T-helper 17 cell (primary cell): ENCODE results near the gene KIAA1217. TPM values are rescaled to one million over a fixed set of nuclear protein-coding genes. Genes with fewer than 3 reads are reported as not detected.
"Not testable (repeated sequence)": the region's sequence is repeated elsewhere in the genome, so short reads cannot be mapped to it uniquely, and the experiment has no call there.

Experiments
- ATAC-seq: fragments of 150-1000 bp; cut with Tn5 transposase; 2 replicates; pipeline ENCODE4 v1.10.0; 2021; ENCODE audit warnings: mild to moderate bottlenecking, moderate library complexity
- DNase-seq, 3 donors: peaks; one replicate each; pipeline versions ENCODE4 v3.0.0 to v3.0.0-alpha.2; 2020 to 2021
- H3K9me3 ChIP-seq: one replicate; pipeline ENCODE4 v1.7.0; 2013; ENCODE audit warnings: low read length, mild to moderate bottlenecking; ENCODE audit not compliant: control insufficient read depth, poor library complexity, severe bottlenecking
- H3K27ac Mint-ChIP-seq: one replicate; pipeline ENCODE4 v1.8.0; 2022; ENCODE audit warnings: mild to moderate bottlenecking, moderate library complexity, mixed read lengths
- H3K27me3 Mint-ChIP-seq: one replicate; pipeline ENCODE4 v1.8.0; 2022; ENCODE audit warnings: mixed read lengths
- H3K36me3 Mint-ChIP-seq: one replicate; pipeline ENCODE4 v1.8.0; 2022; ENCODE audit warnings: low read depth, mixed read lengths
- H3K4me1 Mint-ChIP-seq: one replicate; pipeline ENCODE4 v1.8.0; 2022; ENCODE audit warnings: mild to moderate bottlenecking, mixed read lengths
- H3K4me3 Mint-ChIP-seq: one replicate; pipeline ENCODE4 v1.8.0; 2022; ENCODE audit warnings: mild to moderate bottlenecking, moderate library complexity, mixed read lengths
- total RNA-seq, 4 donors: library from RNA in 2 of 4; stranded (reverse) in 2 of 4; gene quantifications; one replicate each; pipeline ENCODE4 v1.2.3 and lab custom pipeline; 2022 to 2026

Gene KIAA1217
- total RNA-seq, 2 donors from 2014 or later = 0.39 to 0.85 TPM

DNA sequence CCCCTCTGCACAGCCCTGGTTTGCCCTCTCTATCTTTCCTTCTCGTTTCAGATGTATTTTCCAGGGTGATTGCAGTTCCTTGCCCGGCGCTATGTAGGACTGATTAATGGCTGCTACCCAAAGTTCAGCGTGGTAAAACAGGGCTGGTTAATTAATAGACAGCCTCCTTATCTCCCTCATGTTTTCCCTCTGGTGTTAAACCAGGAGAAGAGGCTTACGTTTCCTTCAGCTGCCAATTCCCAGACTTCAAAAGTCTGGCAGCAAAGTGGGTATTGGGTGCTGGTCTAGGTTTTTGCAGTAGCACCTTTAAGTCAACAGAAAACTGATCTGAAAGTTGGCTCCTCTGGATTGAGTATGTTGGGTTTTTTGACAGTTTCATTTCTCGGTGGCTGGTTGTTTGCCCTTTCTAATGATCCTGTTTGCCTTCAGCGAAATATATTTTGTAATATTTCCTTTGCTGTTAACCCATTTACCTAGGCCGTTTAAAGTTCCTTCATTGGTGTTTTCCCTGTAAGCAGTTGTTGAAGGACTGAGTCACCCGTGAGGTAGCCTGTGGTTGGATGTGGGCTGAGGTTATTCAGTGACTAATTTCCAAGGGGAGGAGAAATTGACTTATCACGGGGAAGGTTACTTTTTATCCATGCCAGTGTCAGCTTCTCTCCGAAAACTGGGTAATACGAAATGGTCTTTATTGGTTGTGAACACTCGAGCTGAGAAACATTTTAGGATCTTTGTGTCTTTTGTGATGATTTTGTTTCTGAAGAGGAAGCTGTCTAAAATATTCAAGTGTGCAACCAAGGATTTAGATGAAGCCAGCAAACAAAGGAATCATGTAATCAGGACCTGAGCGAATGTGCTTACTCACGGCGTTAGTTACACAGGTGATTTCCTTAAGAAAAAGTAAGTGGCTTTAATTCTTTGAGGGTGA is 257.2 kb downstream of the KIAA1217 start:
- Mint-ChIP-seq H3K27me3 (peaks cover 6% of the 10 kb centered on the region), H3K36me3 (no peaks in the 10 kb centered on the region), H3K4me1 (peaks cover 25% of the 10 kb centered on the region), H3K27ac (peak overlapping the region; percentile 6), H3K4me3 (peak overlapping the region; percentile 36)
- ATAC-seq = peak; percentile 86
- no peaks in the 10 kb centered on the region for H3K9me3 ChIP-seq
- DNase-seq = no peak

DNA sequence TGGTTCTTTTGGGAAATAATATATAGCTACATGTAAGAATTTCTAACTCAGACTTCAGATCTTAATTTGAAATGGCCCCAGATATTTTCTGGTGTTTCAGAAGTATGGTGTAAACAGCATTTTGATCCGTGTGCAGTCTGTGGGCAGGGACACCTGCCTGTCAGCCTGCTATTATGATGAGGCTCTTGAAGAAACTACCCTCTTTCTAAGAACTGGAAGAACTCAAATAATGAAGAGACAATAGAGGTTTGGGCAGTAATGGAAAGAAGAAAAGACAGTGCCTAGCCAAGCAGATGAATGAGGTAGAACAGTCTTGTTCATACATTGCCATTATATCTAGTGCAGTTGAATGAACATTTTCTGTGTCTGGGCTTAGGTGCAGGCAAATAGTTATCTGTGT is 258.2 kb downstream of the KIAA1217 start:
- Mint-ChIP-seq H3K36me3 (no peaks in the 10 kb centered on the region), H3K27me3 (peaks cover 6% of the 10 kb centered on the region), H3K4me3 (no peak overlapping the region), H3K4me1 (peaks cover 25% of the 10 kb centered on the region), H3K27ac (peak overlapping the region; percentile 6)
- H3K9me3 ChIP-seq = no peaks in the 10 kb centered on the region
- DNase-seq (no peak), ATAC-seq (no peak)

DNA sequence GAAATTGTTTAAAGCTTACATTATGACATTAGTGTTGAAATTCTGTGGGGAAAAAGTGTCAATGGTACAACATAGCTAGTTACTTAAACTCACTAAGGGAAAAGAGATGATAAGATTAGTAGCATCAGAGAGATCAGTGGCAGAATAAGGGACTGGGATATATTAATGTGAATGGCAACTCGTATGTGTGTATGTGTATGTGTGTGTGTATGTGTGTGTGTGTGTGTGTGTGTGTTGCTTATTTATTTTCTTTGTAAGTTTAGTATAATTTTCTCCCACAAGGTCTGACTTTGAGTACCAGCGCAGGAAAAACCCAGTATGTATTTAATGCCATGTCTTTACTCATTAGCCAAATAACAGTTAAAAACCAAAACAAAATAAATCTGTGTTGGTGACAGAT is 258.7 kb downstream of the KIAA1217 start:
- no peak overlapping the region for H3K4me3 Mint-ChIP-seq

DNA sequence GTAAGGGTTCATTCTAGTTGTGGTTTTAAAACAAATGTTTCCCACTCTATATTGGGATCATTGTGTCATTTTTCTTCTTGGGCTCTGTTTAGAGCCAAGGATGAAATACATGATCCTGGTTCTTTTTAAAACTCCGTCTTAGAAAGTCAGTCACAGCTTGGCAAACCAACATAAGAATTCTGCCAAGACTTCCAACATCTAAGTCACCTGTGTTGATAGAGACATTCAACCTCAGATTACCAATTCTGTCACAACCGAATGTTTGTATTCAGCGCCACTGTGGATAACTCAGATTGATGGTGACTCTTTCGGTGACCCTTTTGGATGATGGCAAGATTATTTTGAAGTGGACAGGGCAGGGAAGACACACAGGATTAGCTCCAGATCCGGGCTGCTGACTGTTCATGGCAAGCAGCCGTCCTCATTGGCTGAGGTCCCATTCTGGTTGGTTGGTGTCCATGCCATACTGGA is 259.4 kb downstream of the KIAA1217 start:
- no peak overlapping the region for H3K4me3 Mint-ChIP-seq
- no peaks in the 10 kb centered on the region for H3K9me3 ChIP-seq
- H3K4me1 Mint-ChIP-seq = peaks cover 23% of the 10 kb centered on the region
- H3K36me3 Mint-ChIP-seq = no peaks in the 10 kb centered on the region
- no peak overlapping the region for H3K27ac Mint-ChIP-seq
- H3K27me3 Mint-ChIP-seq = peaks cover 9% of the 10 kb centered on the region
- ATAC-seq (no peak), DNase-seq (no peak)

More for the DNA sequence above, 258.7 kb downstream of the KIAA1217 start:
- Mint-ChIP-seq H3K27ac (peak overlapping the region; percentile 6), H3K4me1 (peaks cover 25% of the 10 kb centered on the region), H3K27me3 (peaks cover 6% of the 10 kb centered on the region), H3K36me3 (no peaks in the 10 kb centered on the region)
- ATAC-seq = no peak
- H3K9me3 ChIP-seq = no peaks in the 10 kb centered on the region
- no peak for DNase-seq

DNA sequence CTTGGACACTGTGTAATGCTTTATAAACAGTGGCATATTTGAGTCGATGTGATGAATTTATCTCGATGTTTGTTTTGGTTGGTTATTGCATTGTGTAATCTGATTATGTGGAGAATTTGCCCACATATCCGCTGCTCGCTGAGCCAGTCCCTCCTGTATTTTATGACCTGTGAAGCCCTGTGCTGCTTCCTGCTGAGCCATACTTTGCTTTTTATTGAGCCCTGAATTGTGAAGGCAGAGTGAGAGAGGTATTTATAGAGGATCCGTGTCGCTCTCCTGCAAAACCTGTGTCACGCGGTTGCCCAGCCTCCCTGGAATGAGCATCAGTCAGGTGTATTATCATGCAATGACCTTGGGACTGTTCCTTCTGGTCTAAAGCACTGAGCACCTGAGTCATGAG is 261.1 kb downstream of the KIAA1217 start:
- no peaks in the 10 kb centered on the region for H3K9me3 ChIP-seq
- Mint-ChIP-seq H3K4me3 (no peak overlapping the region), H3K27me3 (peaks cover 22% of the 10 kb centered on the region), H3K27ac (no peak overlapping the region), H3K4me1 (peaks cover 14% of the 10 kb centered on the region), H3K36me3 (no peaks in the 10 kb centered on the region)
- no peak for ATAC-seq
- no peak for DNase-seq

DNA sequence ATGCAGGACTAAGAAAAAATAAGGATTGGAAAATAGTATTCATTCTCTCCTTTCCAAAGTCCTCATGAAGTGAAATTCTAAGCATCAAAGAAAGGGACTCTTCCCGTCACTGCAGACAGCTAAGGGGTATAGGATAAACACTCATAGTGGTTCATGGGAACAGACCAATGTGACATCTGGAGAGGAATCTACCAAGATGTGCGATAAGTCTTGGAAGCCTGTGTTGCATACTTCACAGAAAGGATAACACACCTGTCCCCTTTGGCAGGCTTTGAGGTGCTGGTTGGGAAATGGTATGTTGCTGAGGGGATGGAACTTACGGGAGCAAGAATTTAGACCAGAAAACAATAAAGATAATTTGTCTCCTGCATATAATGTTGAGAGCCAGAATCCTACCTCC is 266.7 kb downstream of the KIAA1217 start:
- H3K9me3 ChIP-seq = peaks cover 3% of the 10 kb centered on the region
- ATAC-seq (no peak), DNase-seq (no peak)
- H3K4me1 Mint-ChIP-seq = no peaks in the 10 kb centered on the region
- no peak overlapping the region for H3K4me3 Mint-ChIP-seq
- peaks cover 17% of the 10 kb centered on the region for H3K27me3 Mint-ChIP-seq
- H3K36me3 Mint-ChIP-seq = peaks cover 2% of the 10 kb centered on the region
- no peak overlapping the region for H3K27ac Mint-ChIP-seq

DNA sequence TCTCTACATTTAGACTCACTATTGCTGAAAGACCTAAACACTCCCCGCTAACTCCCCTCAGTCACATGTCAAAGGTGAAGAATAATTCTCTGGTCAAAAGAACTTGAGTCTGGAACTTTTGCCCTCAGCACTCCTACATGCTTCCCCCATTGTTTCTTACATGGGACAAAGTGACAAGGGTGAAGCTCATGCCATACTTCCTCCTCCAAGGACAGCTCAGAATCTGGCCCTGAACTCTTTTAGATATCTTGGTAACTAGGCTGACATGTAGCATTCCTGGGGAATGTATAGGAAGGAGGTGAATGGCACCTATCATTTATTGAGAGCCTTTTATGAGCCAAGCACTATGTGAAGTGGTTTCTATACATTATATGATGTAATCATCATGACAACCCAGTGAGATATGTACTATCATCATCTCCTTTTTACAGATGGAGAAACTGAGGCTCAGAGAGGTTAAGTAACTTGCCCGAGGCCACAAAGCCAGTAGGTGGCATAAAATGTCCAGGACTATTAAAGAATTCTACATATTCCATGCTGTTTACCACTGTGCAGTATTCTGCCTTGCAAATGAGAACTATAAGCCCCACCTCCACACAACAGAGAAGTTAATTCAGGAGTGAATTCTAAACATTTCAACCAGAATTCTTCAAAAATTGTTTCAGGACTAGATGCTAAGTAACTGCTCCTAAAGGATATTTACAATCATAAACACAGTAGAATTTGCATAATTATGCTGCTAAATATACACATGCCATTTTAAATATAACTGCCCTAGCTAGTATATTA is 268.2 kb downstream of the KIAA1217 start:
- DNase-seq (no peak), ATAC-seq (no peak)
- Mint-ChIP-seq H3K4me3 (no peak overlapping the region), H3K4me1 (no peaks in the 10 kb centered on the region), H3K27ac (no peak overlapping the region), H3K27me3 (peaks cover 17% of the 10 kb centered on the region), H3K36me3 (peaks cover 3% of the 10 kb centered on the region)
- H3K9me3 ChIP-seq = peaks cover 3% of the 10 kb centered on the region

DNA sequence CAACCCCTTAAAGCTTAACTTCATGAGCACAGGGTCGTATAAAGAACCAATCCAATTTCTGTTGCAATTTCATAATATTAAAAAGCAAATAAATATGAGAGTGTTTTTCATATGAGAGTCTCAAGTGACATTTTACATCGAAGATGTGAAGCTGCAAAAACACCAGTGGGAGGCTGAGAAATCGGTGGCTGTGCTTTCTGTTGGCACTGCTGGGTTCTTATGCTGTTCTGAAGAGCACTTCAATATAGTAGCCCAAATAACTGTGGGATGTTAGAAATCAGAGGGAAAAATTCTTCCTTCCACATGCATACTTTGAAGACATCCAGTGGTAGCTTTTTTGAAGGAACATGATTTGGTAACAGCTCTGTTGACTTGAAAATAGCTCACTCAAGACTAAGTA is 269.0 kb downstream of the KIAA1217 start:
- H3K36me3 Mint-ChIP-seq = peaks cover 3% of the 10 kb centered on the region
- H3K4me3 Mint-ChIP-seq = no peak overlapping the region
- H3K4me1 Mint-ChIP-seq = no peaks in the 10 kb centered on the region
- no peak for DNase-seq
- peaks cover 3% of the 10 kb centered on the region for H3K9me3 ChIP-seq
- ATAC-seq = no peak
- peaks cover 17% of the 10 kb centered on the region for H3K27me3 Mint-ChIP-seq
- no peak overlapping the region for H3K27ac Mint-ChIP-seq

DNA sequence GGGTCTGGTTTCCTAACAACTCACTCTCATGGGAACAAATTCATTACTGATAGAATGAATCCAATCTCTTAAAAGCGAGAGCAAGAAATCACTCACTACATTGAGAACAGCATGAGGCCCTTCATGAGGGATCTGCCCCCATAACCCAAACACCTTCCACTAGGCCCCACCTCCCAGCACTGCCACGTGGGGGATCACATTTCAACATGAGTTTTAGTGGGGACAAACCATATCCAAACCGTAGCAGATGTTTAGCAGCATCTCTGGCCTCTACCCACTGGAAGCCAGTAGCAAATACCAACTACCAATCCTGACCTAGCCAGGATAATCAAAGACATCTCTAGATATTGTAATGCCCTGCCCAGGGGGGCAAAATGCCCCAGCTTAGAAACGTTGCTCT is 270.9 kb downstream of the KIAA1217 start:
- H3K4me3 Mint-ChIP-seq = no peak overlapping the region
- no peak overlapping the region for H3K27ac Mint-ChIP-seq
- H3K9me3 ChIP-seq = peaks cover 3% of the 10 kb centered on the region
- ATAC-seq (no peak), DNase-seq (no peak)
- H3K36me3 Mint-ChIP-seq = peaks cover 3% of the 10 kb centered on the region
- peaks cover 8% of the 10 kb centered on the region for H3K4me1 Mint-ChIP-seq
- peaks cover 3% of the 10 kb centered on the region for H3K27me3 Mint-ChIP-seq

DNA sequence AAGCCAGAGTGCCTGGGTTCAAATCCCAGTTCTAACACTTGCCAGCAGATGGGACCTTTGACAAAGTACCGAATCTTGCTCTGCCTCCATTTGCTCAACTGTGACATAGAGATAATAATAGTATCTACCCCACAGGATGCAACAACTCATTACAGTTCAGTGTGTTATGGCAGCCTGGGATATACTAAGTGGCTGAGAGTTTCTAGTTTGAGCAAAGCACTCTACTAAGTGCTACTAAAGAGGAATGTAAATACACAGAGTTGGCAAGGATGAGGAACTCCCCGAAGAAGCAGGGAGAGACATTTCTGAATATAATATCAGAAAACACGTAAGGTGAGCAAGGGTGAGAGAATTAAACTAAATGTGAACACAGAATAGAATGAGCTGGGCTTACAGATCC is 271.5 kb downstream of the KIAA1217 start:
- DNase-seq (no peak), ATAC-seq (no peak)
- H3K27me3 Mint-ChIP-seq = no peaks in the 10 kb centered on the region
- peaks cover 10% of the 10 kb centered on the region for H3K4me1 Mint-ChIP-seq
- peaks cover 3% of the 10 kb centered on the region for H3K36me3 Mint-ChIP-seq
- H3K9me3 ChIP-seq = peaks cover 3% of the 10 kb centered on the region
- H3K27ac Mint-ChIP-seq = no peak overlapping the region
- H3K4me3 Mint-ChIP-seq = no peak overlapping the region

DNA sequence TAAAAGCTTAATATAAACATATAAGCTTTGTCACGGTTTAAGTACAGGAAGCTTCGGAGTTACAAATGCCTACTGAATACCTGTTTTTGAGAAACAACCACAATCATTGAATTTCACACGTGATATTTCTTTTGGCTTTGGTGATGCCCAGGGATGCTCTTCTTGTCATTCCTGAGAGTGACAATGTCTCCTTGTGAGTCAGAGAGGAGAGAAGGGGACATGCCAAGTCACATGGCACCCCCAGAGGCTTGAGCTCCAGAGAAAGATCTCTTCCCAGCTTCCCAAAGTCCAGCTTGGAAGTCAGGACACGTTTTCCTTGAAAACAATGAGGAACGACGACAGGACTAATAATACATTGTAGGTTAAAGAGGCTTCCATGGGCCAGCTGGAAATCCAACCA is 272.3 kb downstream of the KIAA1217 start:
- ATAC-seq = no peak
- peaks cover 4% of the 10 kb centered on the region for H3K27me3 Mint-ChIP-seq

DNA sequence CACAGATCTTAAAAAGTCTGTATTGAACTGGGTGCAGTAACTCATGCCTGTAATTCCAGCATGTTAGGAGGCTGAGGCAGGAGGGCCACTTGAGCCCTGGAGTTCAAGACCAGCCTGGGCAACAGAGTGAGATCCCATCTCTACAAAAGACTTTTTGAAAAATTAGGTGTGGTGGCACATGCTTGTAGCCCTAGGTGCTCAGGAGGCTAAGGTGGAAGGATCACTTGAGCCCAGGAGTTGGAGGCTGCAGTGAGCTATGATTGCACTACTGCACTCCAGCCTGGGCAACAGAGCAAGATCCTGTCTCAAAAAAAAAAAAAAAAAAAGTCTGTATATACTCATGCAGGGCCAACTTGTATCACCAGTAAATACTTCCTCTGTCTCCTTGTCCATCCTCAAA is 273.8 kb downstream of the KIAA1217 start:
- not testable (repeated sequence) for ATAC-seq, H3K4me3 Mint-ChIP-seq, H3K27ac Mint-ChIP-seq, H3K9me3 ChIP-seq, DNase-seq, H3K36me3 Mint-ChIP-seq
- Mint-ChIP-seq H3K27me3 (peaks cover 15% of the 10 kb centered on the region), H3K4me1 (peaks cover 18% of the 10 kb centered on the region)

More for the DNA sequence above, 272.3 kb downstream of the KIAA1217 start:
- peaks cover 3% of the 10 kb centered on the region for H3K36me3 Mint-ChIP-seq
- no peak overlapping the region for H3K27ac Mint-ChIP-seq
- DNase-seq = no peak
- no peaks in the 10 kb centered on the region for H3K9me3 ChIP-seq
- H3K4me1 Mint-ChIP-seq = peaks cover 13% of the 10 kb centered on the region
- H3K4me3 Mint-ChIP-seq = no peak overlapping the region

DNA sequence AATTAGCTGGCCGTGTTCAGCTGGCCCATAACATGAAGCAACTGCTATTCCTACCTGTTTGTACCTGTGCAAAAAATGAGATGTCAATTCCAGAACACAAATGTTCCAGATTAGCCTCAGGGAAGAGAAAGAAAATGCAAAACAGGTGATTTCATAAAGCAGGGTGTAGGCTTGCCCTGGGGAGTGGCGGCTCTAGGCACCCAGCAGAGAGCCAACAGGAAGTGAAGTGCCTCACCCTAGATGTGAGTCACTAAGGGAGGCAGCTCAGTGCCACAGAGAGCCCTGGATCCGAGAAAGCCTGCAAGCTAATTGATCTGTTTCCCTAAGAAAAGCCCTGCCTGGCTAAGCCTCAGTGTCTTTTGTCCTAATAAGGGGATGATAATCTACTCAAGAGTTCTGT is 274.8 kb downstream of the KIAA1217 start:
- Mint-ChIP-seq H3K4me1 (peaks cover 18% of the 10 kb centered on the region), H3K27me3 (peaks cover 15% of the 10 kb centered on the region), H3K4me3 (no peak overlapping the region), H3K36me3 (peaks cover 3% of the 10 kb centered on the region), H3K27ac (peak overlapping the region; percentile 85)
- DNase-seq = no peak
- ATAC-seq = peak; percentile 92
- H3K9me3 ChIP-seq = no peaks in the 10 kb centered on the region
